GM21723 (cell line): ENCODE measurements around the gene TMEM72.

Experiments used
- ATAC-seq: cut with Tn5 transposase; IDR thresholded peaks from one replicate; pipeline ENCODE4 v1.9.1; 2021; ENCODE audit warnings: mild to moderate bottlenecking, moderate library complexity; ENCODE audit not compliant: unreplicated experiment

TMEM72 gene

GRCh38 chr10:44932517-44933450, 21.6 kb downstream of the TMEM72 start:
- peak; percentile 98 for ATAC-seq

- no peak for ATAC-seq
Observed at GRCh38 chr10:44933451-44934321, 22.5 kb downstream of the TMEM72 start.

GRCh38 chr10:44934416-44935200, 23.5 kb downstream of the TMEM72 start:
- no peak for ATAC-seq

GRCh38 chr10:44935201-44935965, 24.2 kb downstream of the TMEM72 start:
- ATAC-seq = no peak

- ATAC-seq = no peak
Observed at GRCh38 chr10:44935966-44936295, 24.8 kb downstream of the TMEM72 start.

- no peak for ATAC-seq
Observed at GRCh38 chr10:44936314-44936975, 25.3 kb downstream of the TMEM72 start.

GRCh38 chr10:44937196-44938005, 26.3 kb downstream of the TMEM72 start:
- no peak for ATAC-seq

- ATAC-seq = no peak
Observed at GRCh38 chr10:44938956-44939355, 27.8 kb downstream of the TMEM72 start.

GRCh38 chr10:44939691-44940401, 28.7 kb downstream of the TMEM72 start:
- ATAC-seq = no peak

GRCh38 chr10:44944354-44944753, 33.2 kb downstream of the TMEM72 start:
- no peak for ATAC-seq

- peak; percentile 65 for ATAC-seq
Observed at GRCh38 chr10:44946205-44946604, 35.1 kb downstream of the TMEM72 start.

GRCh38 chr10:44947371-44948152, 36.4 kb downstream of the TMEM72 start:
- peak; percentile 66 for ATAC-seq

- no peak for ATAC-seq
Observed at GRCh38 chr10:44948642-44949041, 37.5 kb downstream of the TMEM72 start.

GRCh38 chr10:44949127-44949802, 38.1 kb downstream of the TMEM72 start:
- ATAC-seq = no peak

GRCh38 chr10:44949915-44950314, 38.8 kb downstream of the TMEM72 start:
- no peak for ATAC-seq

- no peak for ATAC-seq
Observed at GRCh38 chr10:44950326-44951225, 39.4 kb downstream of the TMEM72 start.
